ENCODE data around the gene RIMBP3B.
"Not testable (repeated sequence)": the region's sequence is repeated elsewhere in the genome, so short reads cannot be mapped to it uniquely, and the experiment has no call there.

The RIMBP3B gene

DNA sequence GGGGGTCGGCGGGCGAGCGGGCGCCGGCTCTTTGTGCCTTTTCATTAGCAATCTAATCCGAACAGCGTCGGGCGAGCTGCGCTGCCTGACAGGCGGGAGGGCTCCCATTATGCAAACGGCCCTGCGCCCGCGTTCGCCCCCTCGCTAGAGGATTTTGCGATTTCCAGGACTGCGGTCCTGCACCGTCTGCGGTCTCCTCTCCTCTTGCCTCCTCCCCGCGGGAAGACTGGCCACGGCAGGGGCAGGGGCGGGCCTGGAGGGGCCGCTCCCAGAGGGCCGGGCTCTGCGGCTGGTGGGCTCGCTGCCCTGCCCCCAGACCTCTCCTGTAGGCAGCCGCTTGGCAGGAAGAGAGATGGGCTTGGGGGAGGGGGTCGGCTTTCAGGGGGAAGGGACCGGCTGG lies 34.3 kb downstream of the RIMBP3B start:
- not testable (repeated sequence) for DNase-seq

DNA sequence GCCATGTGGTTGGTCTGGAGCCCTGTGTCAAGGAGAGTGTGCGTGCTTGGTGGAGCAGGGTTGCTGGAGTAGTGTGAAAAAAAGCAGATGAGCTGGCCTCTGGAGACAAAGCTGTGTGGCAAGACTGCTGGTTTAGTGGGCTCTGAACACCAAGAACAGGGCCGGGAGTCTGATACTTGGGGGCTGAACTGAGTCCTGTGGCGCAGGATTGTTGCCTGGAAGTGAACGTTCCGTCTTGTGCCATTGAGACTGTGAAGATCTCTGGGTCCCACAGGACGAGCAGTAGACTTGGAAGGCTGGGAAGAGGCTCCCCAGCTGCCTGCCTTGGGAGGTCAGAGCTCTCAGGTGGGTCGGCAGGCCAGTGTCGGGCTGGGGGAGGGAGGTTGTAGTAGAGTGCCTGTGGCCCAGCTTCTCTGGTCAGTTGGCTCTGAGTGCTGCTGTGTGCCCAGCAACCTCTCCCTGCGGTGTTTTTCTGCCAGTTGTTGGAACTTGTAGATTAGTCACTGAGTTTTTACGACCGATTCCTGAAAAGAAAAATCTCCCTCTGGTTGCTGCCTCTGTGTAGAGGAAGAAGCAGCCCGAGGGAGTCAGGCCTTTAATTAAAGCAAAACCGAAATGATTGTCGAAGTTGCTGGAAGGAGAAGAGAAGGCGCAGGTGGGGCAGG lies 35.6 kb downstream of the RIMBP3B start:
- DNase-seq, result not testable (repeated sequence)

DNA sequence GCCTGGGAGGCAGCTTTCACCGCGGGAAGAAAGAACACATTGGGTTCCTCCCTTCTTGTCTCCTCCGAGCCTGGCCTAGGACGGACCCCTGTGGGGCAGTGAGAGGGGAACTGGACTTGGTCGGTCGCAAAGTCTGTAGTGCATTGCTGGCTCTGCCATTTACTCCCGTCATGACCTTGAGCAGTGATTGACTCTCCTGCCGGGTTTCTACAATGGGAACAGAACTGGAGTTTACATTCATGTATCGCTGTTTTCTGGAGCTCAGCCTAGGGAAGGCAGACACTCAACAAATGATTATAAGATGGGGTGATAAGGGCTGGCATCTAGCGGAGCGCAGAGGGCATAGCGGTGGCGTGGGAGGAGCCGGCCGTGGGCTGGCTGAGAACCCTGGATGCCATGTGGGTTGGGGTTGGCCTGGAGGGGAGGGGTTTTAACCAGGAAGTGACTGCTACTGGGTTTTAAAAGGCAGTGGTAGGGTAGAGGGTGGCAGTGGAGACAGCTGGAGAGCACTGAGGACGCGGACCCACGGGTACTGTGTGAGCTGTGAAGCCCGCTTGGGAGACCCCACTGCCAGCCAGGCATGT lies 36.7 kb downstream of the RIMBP3B start:
- DNase-seq, result not testable (repeated sequence)

- not testable (repeated sequence) for DNase-seq
Measured at GRCh38 chr22:21424084-21424709, 40.6 kb downstream of the RIMBP3B start.

GRCh38 chr22:21434378-21435233 lies 51.1 kb downstream of the RIMBP3B start:
- not testable (repeated sequence) for DNase-seq

DNA sequence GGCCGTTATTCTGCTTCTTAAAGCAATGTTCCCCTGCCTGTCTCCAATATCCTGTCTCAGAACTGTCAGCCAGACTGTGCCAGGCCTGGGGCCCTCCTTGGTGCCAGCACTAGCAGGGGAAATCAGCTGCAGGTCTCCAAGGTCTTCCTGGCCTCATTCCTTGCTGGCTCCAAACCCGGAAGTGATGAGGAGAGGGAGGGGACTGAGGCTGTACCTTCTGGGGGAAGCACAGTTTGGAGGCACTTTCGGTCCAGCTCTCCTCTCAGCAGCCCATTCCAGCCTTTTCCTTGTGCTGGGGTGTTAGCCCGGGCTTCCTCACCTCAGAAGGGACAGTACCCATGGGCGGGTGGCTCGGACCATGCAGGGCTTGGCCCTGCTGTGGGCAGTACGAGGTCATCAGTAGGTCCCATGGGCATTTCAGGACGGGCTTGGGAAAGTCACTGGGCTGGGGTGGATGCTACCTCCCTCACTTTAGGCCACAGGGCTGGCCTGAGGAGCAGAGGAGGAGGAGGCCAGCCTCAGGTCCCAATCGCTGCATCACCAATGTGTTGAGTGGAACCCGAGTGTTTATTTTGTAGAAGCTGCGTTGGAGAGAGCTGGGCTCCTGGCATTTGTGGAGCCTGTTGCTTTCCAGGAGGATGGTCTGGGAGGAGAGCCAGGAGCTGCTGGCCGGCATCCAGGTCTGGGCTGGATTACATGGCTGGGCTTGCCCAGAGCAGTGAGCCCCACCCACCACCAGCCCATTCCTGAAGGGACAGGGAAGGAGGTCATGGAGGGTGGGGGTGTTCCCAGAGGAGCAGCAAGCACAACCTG lies 52.7 kb downstream of the RIMBP3B start:
- not testable (repeated sequence) for DNase-seq

- DNase-seq, result not testable (repeated sequence)
Measured at GRCh38 chr22:21438013-21438412, 54.5 kb downstream of the RIMBP3B start.

Measured in anterior cingulate cortex (tissue), 58 donors.